ENCODE measurements around the gene TBX5.

Gene TBX5

DNA sequence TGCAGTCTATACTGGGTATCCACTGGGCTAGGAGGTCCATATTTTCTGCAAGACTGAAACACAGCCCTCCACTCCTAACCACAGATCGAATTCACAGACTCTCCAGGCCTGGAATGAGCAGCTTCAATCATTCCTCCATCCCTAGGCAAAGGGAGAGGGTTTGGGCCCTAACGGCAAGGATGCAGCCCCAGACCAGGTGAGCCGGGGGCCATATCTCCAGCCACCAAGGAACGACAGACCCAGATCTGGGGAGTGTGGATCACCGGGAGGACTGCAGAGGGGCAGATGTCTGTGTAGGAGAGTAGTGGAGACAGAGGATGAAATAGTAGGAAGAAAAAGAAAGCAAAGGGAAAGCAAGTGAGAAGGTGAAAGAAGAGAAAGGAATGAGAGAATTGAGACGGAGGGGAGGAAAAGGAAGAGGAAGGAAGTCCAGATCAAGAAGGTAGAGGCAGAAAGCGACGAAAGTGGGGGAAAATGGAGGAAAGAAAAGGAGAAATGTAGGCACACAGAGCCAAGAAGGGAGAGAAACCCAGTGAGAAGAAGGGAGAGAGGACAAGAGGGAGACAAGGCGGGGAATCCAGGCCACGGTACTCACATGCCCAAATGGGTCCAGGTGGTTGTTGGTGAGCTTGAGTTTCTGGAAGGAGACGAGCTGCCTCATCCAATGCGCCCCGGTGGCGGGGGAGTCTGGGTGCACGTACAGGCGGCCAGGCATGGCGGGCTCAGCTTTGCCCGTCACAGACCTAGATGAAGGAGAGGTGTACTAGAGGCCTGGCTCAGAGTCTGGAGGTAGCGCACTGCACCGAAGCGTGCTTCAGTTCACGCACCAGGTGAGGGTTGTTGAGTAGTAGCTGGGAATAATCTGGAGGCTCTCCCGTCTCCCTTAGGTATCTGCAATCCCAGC, 7.7 kb downstream of the TBX5 start:
- Histone ChIP-seq H3K18ac (ENCODE audit: low read depth in 1 of 2, low read length in 2 of 2) (no peak overlapping the region), H3K36me3 (ENCODE audit: control insufficient read depth in 1 of 2, insufficient read depth in 2 of 2, low read depth in 1 of 2, low read length in 2 of 2) (peaks cover 0 to 43% of the 10 kb centered on the region in 2 experiments), H3K4me3 (ENCODE audit: insufficient read depth in 1 of 2, low read depth in 1 of 2, low read length in 2 of 2) (peak overlapping the region in 1 of 2 experiments; percentile 24), H3K4me1 (ENCODE audit: control insufficient read depth, insufficient read depth, low read depth, low read length) (peaks cover 3% of the 10 kb centered on the region), H3K27ac (ENCODE audit: low read length, poor library complexity, severe bottlenecking) (no peak overlapping the region), H4K91ac (ENCODE audit: low read length) (no peak overlapping the region), H2BK120ac (ENCODE audit: low read depth, low read length) (no peak overlapping the region), H4K8ac (ENCODE audit: low read length) (no peak overlapping the region), H2BK5ac (ENCODE audit: low read depth, low read length, poor library complexity, severe bottlenecking) (no peak overlapping the region), H3K4me2 (ENCODE audit: low read length, poor library complexity, severe bottlenecking) (no peak overlapping the region), H2BK15ac (ENCODE audit: low read depth, poor library complexity, severe bottlenecking) (no peak overlapping the region), H2BK12ac (ENCODE audit: low read length in 2 of 2) (no peak overlapping the region), H3K27me3 (ENCODE audit: control insufficient read depth in 1 of 2, insufficient read depth in 1 of 2, low read length in 2 of 2) (peaks cover 17 to 98% of the 10 kb centered on the region in 2 experiments), H3K23ac (ENCODE audit: low read length in 2 of 2) (no peak overlapping the region), H2AK5ac (ENCODE audit: low read length, severe bottlenecking) (no peak overlapping the region), H3K9me3 (ENCODE audit: control insufficient read depth, low read length) (no peaks in the 10 kb centered on the region), H3K4ac (ENCODE audit: low read depth in 1 of 2, low read length in 2 of 2) (no peak overlapping the region), H3K9ac (ENCODE audit: low read length) (no peak overlapping the region), H3K14ac (ENCODE audit: low read length in 2 of 2) (no peak overlapping the region), H2AFZ (ENCODE audit: low read depth, low read length) (no peak overlapping the region), H3K79me1 (replicated peaks; ENCODE audit: low read length, poor library complexity, severe bottlenecking) (no peaks in the 10 kb centered on the region)
- no peak for DNase-seq
- WGBS, result 7% methylated on average over 23 of the region's 23 CpGs

DNA sequence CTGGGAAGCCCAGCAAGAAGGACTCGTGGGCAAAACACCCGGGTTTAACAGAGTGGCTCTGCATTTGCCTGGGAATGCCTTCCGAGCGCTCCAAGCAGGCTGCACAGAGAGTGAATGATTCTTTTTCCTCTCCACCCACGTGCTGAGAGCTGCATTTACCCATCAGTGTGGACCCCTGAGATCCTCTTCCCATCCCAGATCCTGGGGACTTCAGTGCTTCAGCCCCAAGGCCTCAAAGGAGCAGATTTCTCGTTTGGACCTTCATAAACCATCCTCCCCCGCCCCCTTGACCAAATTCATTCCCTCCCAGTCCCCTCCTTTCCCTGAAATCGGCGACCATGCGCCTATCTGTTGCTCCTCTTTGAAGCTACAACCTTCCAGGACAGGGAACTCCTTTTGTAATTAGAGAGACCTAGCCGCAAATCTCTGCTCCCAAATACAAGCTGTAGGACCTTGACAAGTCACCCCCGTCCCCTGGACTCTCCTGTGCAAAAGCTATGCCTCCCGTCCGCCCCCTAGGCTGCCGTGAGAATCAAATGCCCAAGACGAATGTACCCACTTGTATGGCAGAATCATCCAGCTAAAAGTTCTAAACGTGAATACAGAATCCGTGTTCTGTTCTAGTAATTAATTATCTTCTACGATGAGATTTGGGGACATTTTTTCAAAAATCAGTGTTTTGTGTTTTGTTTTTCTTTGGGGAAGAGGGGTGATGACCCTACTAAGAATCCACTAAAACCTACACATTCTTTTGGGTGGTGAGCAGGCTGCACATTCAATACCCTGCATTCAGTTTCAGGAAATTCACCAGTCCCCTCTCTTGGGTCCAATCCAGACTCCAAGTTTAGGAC, 8.8 kb downstream of the TBX5 start:
- no peak overlapping the region for H2BK15ac ChIP-seq (ENCODE audit: low read depth, poor library complexity, severe bottlenecking)

DNA sequence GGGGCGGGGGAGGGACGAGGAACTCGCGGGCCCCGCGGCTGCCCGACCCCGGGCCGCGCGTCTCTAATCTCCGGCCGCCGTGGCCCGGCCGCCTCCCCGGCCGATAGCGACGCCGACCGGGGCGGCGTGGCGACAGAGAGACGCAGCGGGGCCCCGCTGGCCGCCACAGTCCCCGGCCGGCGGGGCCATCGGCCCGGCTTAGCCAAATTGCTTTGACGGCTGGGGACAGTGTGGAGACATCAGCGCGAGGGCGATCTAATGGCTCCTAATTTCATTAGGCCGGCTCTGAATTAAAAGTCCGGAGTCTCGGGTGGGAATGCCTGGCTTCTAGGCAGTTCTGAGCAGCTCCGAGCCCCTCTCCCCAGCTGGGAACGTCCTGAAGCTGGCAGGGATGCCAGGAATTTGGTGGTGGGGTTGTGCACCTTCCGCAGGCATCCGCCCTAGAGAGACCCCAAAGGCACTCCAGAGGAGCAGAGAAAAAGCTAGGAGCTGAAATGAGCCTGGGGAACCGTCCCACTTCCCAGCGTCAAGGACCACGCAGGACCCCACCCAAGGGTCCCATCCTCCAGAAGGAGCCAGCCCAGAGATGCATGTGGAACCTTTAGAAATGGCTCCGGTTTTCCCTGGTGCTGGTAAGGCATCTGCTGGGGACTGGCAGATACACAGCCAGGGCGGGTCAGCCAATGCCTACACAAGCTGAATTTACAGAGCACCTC, 9.6 kb downstream of the TBX5 start:
- DNase-seq, result no peak
- H2BK12ac ChIP-seq (ENCODE audit: low read length in 2 of 2), result no peak overlapping the region
- H2AFZ ChIP-seq (ENCODE audit: low read depth, low read length), result no peak overlapping the region
- no peak overlapping the region for H3K9ac ChIP-seq (ENCODE audit: low read length)
- no peaks in the 10 kb centered on the region for H3K4me1 ChIP-seq (ENCODE audit: control insufficient read depth, insufficient read depth, low read depth, low read length)
- peaks cover 0 to 45% of the 10 kb centered on the region in 2 experiments for H3K36me3 ChIP-seq (ENCODE audit: control insufficient read depth in 1 of 2, insufficient read depth in 2 of 2, low read depth in 1 of 2, low read length in 2 of 2)
- no peak overlapping the region for H4K91ac ChIP-seq (ENCODE audit: low read length)
- no peak overlapping the region for H3K23ac ChIP-seq (ENCODE audit: low read length in 2 of 2)
- H3K4me3 ChIP-seq (ENCODE audit: insufficient read depth in 1 of 2, low read depth in 1 of 2, low read length in 2 of 2), result no peak overlapping the region
- no peaks in the 10 kb centered on the region for H3K79me1 ChIP-seq (replicated peaks; ENCODE audit: low read length, poor library complexity, severe bottlenecking)
- H4K8ac ChIP-seq (ENCODE audit: low read length), result no peak overlapping the region
- WGBS, result 5% methylated on average over 44 of the region's 50 CpGs
- H2BK120ac ChIP-seq (ENCODE audit: low read depth, low read length), result no peak overlapping the region
- no peak overlapping the region for H3K14ac ChIP-seq (ENCODE audit: low read length in 2 of 2)
- no peak overlapping the region for H2BK5ac ChIP-seq (ENCODE audit: low read depth, low read length, poor library complexity, severe bottlenecking)
- no peak overlapping the region for H3K4me2 ChIP-seq (ENCODE audit: low read length, poor library complexity, severe bottlenecking)
- H2AK5ac ChIP-seq (ENCODE audit: low read length, severe bottlenecking), result no peak overlapping the region
- no peak overlapping the region for H3K27ac ChIP-seq (ENCODE audit: low read length, poor library complexity, severe bottlenecking)
- H3K27me3 ChIP-seq (ENCODE audit: control insufficient read depth in 1 of 2, insufficient read depth in 1 of 2, low read length in 2 of 2), result peaks cover 17 to 82% of the 10 kb centered on the region in 2 experiments
- no peak overlapping the region for H3K18ac ChIP-seq (ENCODE audit: low read depth in 1 of 2, low read length in 2 of 2)
- no peak overlapping the region for H3K4ac ChIP-seq (ENCODE audit: low read depth in 1 of 2, low read length in 2 of 2)
- H3K9me3 ChIP-seq (ENCODE audit: control insufficient read depth, low read length), result no peaks in the 10 kb centered on the region
- no peak overlapping the region for H2BK15ac ChIP-seq (ENCODE audit: low read depth, poor library complexity, severe bottlenecking)

More for the DNA sequence above, 8.8 kb downstream of the TBX5 start:
- Histone ChIP-seq H3K36me3 (ENCODE audit: control insufficient read depth in 1 of 2, insufficient read depth in 2 of 2, low read depth in 1 of 2, low read length in 2 of 2) (peaks cover 0 to 45% of the 10 kb centered on the region in 2 experiments), H3K27me3 (ENCODE audit: control insufficient read depth in 1 of 2, insufficient read depth in 1 of 2, low read length in 2 of 2) (peaks cover 17 to 90% of the 10 kb centered on the region in 2 experiments), H3K14ac (ENCODE audit: low read length in 2 of 2) (no peak overlapping the region), H3K79me1 (replicated peaks; ENCODE audit: low read length, poor library complexity, severe bottlenecking) (no peaks in the 10 kb centered on the region), H2AFZ (ENCODE audit: low read depth, low read length) (no peak overlapping the region), H3K9ac (ENCODE audit: low read length) (no peak overlapping the region), H2BK120ac (ENCODE audit: low read depth, low read length) (no peak overlapping the region), H3K27ac (ENCODE audit: low read length, poor library complexity, severe bottlenecking) (no peak overlapping the region), H3K18ac (ENCODE audit: low read depth in 1 of 2, low read length in 2 of 2) (no peak overlapping the region), H3K9me3 (ENCODE audit: control insufficient read depth, low read length) (no peaks in the 10 kb centered on the region), H3K4me1 (ENCODE audit: control insufficient read depth, insufficient read depth, low read depth, low read length) (no peaks in the 10 kb centered on the region), H3K23ac (ENCODE audit: low read length in 2 of 2) (no peak overlapping the region), H2AK5ac (ENCODE audit: low read length, severe bottlenecking) (no peak overlapping the region), H3K4me2 (ENCODE audit: low read length, poor library complexity, severe bottlenecking) (no peak overlapping the region), H3K4me3 (ENCODE audit: insufficient read depth in 1 of 2, low read depth in 1 of 2, low read length in 2 of 2) (no peak overlapping the region), H4K91ac (ENCODE audit: low read length) (no peak overlapping the region), H2BK12ac (ENCODE audit: low read length in 2 of 2) (no peak overlapping the region), H4K8ac (ENCODE audit: low read length) (no peak overlapping the region), H3K4ac (ENCODE audit: low read depth in 1 of 2, low read length in 2 of 2) (no peak overlapping the region), H2BK5ac (ENCODE audit: low read depth, low read length, poor library complexity, severe bottlenecking) (no peak overlapping the region)
- DNase-seq, result no peak
- WGBS, result 5% methylated on average over 13 of the region's 19 CpGs
